Mucosa of stomach (tissue), 1 donor: Measurements from ENCODE around the gene LMX1B.

Experiments used
- H3K27me3 ChIP-seq: one replicate; pipeline ENCODE4 v1.7.0; 2013; ENCODE audit warnings: mild to moderate bottlenecking, low read length; ENCODE audit not compliant: control insufficient read depth, insufficient read depth
- H3K36me3 ChIP-seq: one replicate; pipeline ENCODE4 v1.7.0; 2013; ENCODE audit warnings: low read length; ENCODE audit not compliant: control insufficient read depth, insufficient read depth
- H3K4me1 ChIP-seq: one replicate; pipeline ENCODE4 v1.7.0; 2013; ENCODE audit warnings: mild to moderate bottlenecking, low read length; ENCODE audit not compliant: control insufficient read depth, insufficient read depth
- H3K4me3 ChIP-seq: one replicate; pipeline ENCODE4 v1.7.0; 2013; ENCODE audit warnings: low read length
- H3K9ac ChIP-seq: one replicate; pipeline ENCODE4 v1.7.0; 2013; ENCODE audit warnings: mild to moderate bottlenecking, low read length, moderate library complexity
- H3K9me3 ChIP-seq: one replicate; pipeline ENCODE4 v1.7.0; 2013; ENCODE audit warnings: mild to moderate bottlenecking, low read length, moderate library complexity; ENCODE audit not compliant: control insufficient read depth
- donor health status: Pancreatic carcinoma.

Gene LMX1B

GRCh38 chr9:126621919-126622735, 8.4 kb downstream of the LMX1B start:
- Histone ChIP-seq H3K9me3 (no peaks in the 10 kb centered on the region), H3K4me3 (no peak overlapping the region), H3K36me3 (no peaks in the 10 kb centered on the region), H3K4me1 (peaks cover 10% of the 10 kb centered on the region), H3K27me3 (peaks cover 100% of the 10 kb centered on the region), H3K9ac (no peak overlapping the region)

GRCh38 chr9:126623314-126623666, 9.6 kb downstream of the LMX1B start:
- no peak overlapping the region for H3K9ac ChIP-seq

GRCh38 chr9:126623667-126624478, 10.1 kb downstream of the LMX1B start:
- no peak overlapping the region for H3K4me3 ChIP-seq
- no peaks in the 10 kb centered on the region for H3K36me3 ChIP-seq
- H3K9ac ChIP-seq: no peak overlapping the region
- H3K9me3 ChIP-seq: no peaks in the 10 kb centered on the region
- H3K27me3 ChIP-seq: peaks cover 100% of the 10 kb centered on the region
- H3K4me1 ChIP-seq: peaks cover 10% of the 10 kb centered on the region

More at GRCh38 chr9:126623314-126623666, 9.6 kb downstream of the LMX1B start:
- no peak overlapping the region for H3K4me3 ChIP-seq
- H3K9me3 ChIP-seq: no peaks in the 10 kb centered on the region
- H3K36me3 ChIP-seq: no peaks in the 10 kb centered on the region
- H3K4me1 ChIP-seq: peaks cover 10% of the 10 kb centered on the region
- H3K27me3 ChIP-seq: peaks cover 100% of the 10 kb centered on the region

GRCh38 chr9:126624479-126624826, 10.7 kb downstream of the LMX1B start:
- H3K9ac ChIP-seq: no peak overlapping the region
- peaks cover 100% of the 10 kb centered on the region for H3K27me3 ChIP-seq
- no peak overlapping the region for H3K4me3 ChIP-seq
- H3K9me3 ChIP-seq: no peaks in the 10 kb centered on the region
- no peaks in the 10 kb centered on the region for H3K36me3 ChIP-seq
- H3K4me1 ChIP-seq: peaks cover 10% of the 10 kb centered on the region

GRCh38 chr9:126624912-126625311, 11.2 kb downstream of the LMX1B start:
- Histone ChIP-seq H3K36me3 (no peaks in the 10 kb centered on the region), H3K27me3 (peaks cover 99% of the 10 kb centered on the region), H3K9me3 (no peaks in the 10 kb centered on the region), H3K4me1 (peaks cover 10% of the 10 kb centered on the region), H3K9ac (no peak overlapping the region), H3K4me3 (no peak overlapping the region)

GRCh38 chr9:126625329-126626126, 11.8 kb downstream of the LMX1B start:
- Histone ChIP-seq H3K9me3 (no peaks in the 10 kb centered on the region), H3K4me1 (peaks cover 10% of the 10 kb centered on the region), H3K9ac (no peak overlapping the region), H3K27me3 (peaks cover 98% of the 10 kb centered on the region), H3K4me3 (no peak overlapping the region), H3K36me3 (no peaks in the 10 kb centered on the region)

GRCh38 chr9:126626127-126626925, 12.6 kb downstream of the LMX1B start:
- no peaks in the 10 kb centered on the region for H3K9me3 ChIP-seq
- peaks cover 10% of the 10 kb centered on the region for H3K4me1 ChIP-seq
- H3K27me3 ChIP-seq: peaks cover 96% of the 10 kb centered on the region
- no peak overlapping the region for H3K4me3 ChIP-seq
- no peaks in the 10 kb centered on the region for H3K36me3 ChIP-seq
- H3K9ac ChIP-seq: no peak overlapping the region

- H3K4me3 ChIP-seq: no peak overlapping the region
- peaks cover 10% of the 10 kb centered on the region for H3K4me1 ChIP-seq
- no peaks in the 10 kb centered on the region for H3K36me3 ChIP-seq
- H3K27me3 ChIP-seq: peaks cover 96% of the 10 kb centered on the region
- H3K9ac ChIP-seq: no peak overlapping the region
- H3K9me3 ChIP-seq: no peaks in the 10 kb centered on the region
Observed at GRCh38 chr9:126626926-126627233, 13.2 kb downstream of the LMX1B start.

- Histone ChIP-seq H3K4me1 (peaks cover 10% of the 10 kb centered on the region), H3K4me3 (no peak overlapping the region), H3K9ac (no peak overlapping the region), H3K9me3 (no peaks in the 10 kb centered on the region), H3K36me3 (no peaks in the 10 kb centered on the region), H3K27me3 (peaks cover 96% of the 10 kb centered on the region)
Observed at GRCh38 chr9:126628146-126628545, 14.4 kb downstream of the LMX1B start.

GRCh38 chr9:126628969-126629674, 15.4 kb downstream of the LMX1B start:
- Histone ChIP-seq H3K9ac (no peak overlapping the region), H3K27me3 (peaks cover 94% of the 10 kb centered on the region), H3K4me1 (peaks cover 10% of the 10 kb centered on the region), H3K9me3 (no peaks in the 10 kb centered on the region), H3K36me3 (no peaks in the 10 kb centered on the region), H3K4me3 (no peak overlapping the region)
